GM19324 (cell line): ENCODE measurements around the gene ACAD9.
"Not testable (repeated sequence)": the region's sequence is repeated elsewhere in the genome, so short reads cannot be mapped to it uniquely, and the experiment has no call there.

Experiments used
- ATAC-seq: cut with Tn5 transposase; IDR thresholded peaks from one replicate; pipeline ENCODE4 v1.9.1; 2021; ENCODE audit warnings: mild to moderate bottlenecking, moderate library complexity; ENCODE audit not compliant: unreplicated experiment, low FRiP score

The ACAD9 gene

DNA sequence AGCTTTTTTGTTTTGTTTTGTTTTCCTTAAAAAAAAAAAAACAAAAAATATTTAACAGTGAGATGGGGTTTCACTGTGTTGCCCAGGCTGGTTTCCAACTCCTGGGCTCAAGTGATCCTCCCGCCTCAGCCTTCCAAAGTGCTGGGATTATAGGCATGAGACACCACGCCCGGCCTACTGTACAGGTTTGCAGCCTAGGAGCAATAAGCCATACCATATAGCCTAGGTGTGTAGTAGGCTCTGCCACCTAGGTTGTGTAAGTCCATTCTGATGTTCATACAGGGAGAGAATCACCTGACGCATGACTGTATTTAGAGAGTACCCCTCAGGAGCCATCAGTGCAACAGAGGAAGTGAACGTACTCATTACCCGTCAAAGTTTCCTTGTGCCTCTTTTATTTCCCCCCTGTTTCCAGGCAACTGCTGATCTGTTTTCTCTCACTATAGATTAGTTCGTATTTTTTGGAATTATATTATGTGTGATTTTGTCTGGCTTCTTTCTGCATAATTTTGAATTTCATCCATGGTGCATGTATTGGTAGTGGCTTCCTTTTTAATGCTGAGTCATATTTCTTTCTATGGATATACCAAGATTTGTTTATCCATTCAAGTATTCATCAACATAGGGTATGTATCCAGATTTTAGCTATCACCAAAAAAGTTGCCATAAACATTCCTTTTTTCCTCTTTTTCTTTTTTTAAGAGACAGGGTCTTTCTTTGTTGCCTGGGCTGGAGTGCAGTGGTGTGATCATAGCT is 9.9 kb downstream of the ACAD9 start:
- no peak for ATAC-seq

- ATAC-seq, result no peak
These were observed 16.6 kb downstream of the ACAD9 start for GRCh38 chr3:128895843-128896697.

DNA sequence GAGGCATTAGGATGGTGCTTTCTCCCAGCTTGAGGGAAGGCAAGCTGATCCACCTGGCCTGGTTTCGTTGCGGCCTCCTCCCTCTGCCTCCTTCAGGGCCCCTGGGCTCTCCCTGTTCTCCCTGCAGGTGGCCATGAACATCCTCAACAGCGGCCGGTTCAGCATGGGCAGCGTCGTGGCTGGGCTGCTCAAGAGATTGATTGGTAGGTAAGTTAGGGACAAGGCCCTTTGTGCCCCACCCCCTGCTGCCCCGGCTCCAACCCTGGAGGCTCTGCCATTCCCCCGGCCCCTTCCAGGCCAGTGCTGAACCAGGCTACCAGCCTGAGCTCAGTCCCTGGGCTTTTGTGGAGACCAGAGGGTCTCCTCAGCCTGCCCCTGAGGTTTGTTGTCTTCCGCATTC is 23.0 kb downstream of the ACAD9 start:
- no peak for ATAC-seq

DNA sequence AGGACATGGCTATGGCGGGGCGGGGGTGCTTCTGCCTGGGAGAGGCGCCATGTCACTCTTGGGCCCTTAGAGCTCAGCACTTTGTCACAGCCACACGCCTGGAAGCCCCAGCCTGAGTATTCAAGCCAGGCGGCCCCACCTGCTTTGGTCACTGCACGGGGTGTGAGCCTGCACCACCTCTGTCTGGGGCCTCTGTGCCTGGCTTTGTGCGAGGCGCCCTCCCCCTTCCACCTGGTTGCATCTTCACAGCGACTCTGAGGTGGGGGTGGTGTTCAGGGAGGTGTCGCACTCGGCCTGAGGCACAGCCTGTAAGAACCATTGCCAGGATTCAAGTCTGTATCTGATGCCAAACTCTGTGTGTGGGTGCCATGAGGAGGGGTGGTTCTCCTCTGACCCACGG is 24.1 kb downstream of the ACAD9 start:
- ATAC-seq, result no peak

GRCh38 chr3:128906031-128906803 is 26.8 kb downstream of the ACAD9 start:
- no peak for ATAC-seq

DNA sequence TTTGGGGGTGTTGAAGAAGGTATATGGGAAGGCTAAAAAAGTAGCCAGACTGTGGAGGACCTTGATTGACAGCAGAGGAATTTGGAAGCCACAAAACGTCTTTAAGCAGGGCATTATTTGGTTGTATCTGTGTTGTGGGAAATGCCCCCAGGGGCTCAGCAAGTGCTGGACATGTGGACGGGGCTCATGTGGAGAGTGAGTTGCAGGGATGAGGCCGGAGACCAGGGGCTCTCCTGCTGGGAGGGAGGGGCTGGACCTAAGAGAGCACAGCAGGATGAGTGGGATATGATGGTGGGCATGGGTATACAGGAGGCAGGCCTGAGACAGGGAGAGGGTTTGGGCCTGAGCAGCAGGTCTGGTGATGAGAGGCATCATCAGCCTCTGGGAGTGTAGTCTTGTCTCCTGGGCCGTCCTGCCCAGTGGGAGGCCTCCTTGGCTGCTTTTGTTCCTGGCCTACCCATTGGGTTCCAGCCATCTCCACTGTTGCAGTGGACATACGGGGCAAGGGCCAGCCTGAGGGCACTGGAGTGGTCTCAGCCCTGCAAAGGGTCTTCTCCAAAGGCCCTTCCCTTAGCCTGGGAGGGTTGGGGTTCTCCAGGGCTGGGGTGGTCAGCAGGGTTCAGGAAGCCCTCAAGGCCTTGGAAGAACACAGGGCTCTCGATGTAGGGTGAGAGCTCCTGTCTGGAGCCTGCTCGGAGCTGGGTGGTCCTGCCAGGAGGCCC is 27.5 kb downstream of the ACAD9 start:
- ATAC-seq, result no peak

DNA sequence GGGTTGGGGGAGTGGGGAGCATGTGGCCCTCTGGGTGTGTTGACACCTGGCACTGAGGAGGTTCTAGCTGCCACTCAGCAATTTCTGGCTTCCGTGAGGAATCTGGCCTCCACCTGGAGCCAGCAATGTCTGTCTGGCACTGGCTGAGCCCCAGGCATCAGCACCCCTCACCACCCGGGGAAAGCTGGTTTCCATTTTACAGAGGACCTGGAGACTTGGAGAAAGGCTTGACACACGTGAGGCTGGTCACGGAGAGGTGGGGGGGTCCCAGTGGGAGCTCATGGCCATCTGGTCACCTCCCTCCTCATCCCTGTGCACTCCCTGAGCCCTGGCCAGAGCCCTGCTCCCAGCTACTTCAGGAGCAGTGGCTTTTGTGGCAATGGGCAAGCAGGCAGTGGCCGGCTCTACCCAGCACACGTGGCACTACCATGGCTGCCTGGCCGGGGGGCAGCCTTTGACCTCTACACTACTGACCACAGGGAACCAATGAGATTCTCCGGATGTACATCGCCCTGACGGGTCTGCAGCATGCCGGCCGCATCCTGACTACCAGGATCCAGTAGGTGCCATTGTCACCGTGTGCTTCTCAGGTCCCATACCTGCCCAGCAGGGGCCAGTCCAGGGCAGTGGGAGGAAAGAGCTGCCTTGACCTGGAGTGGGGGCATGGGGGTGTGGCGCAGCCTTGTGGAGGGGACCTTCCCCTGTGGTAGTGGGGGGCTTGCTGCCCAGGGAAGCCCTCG is 28.5 kb downstream of the ACAD9 start:
- no peak for ATAC-seq

DNA sequence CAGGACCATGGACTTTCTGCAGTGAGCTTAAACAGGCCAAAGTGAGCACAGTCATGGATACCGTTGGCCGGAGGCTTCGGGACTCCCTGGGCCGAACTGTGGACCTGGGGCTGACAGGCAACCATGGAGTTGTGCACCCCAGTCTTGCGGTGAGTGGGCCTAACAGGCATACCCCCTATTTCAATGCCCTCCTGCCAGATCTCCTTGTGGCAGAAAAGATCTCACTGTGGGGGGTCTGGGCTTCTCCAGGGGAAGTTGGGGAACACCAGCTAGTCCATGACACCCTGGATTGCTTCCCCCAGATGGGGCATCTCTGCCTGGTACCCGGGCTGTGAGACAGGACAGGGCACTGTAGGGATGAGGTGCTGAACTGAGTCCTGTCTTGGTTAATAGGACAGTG is 29.5 kb downstream of the ACAD9 start:
- ATAC-seq, result no peak

GRCh38 chr3:128910006-128910405 is 30.6 kb downstream of the ACAD9 start:
- no peak for ATAC-seq

GRCh38 chr3:128911911-128912310 is 32.5 kb downstream of the ACAD9 start:
- ATAC-seq, result no peak

DNA sequence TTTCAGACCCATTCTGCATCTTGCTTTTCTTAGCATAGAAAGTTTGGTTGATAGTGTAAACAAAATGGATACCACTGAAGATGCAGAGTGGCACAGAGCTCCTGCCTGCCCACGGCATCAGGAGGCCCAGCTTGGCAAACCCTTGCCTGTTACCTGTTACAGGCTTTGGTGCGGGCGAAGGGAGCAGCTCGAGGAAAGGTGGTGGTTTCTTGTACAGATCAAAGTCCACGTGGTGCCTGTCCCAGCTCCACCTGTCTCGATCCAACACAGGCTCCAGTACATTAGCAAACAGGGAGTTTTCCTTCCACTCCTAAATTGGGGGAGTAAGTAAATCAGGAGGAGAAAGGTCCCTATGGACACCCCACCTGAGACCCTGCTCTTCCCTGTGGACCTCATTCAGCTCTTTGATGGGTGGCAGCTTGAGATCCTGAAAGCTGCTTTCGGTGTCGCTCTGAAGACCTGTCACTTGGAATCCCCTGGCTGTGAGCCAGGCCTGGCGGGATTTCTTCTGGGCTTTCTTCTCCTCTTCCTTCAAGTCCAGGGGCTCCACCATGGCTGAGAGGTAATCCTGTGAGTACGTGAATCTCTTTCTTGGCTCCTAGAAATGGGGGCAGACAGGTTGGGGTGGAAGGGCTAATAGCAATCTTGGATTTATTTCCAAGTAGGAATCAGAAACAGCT is 35.7 kb downstream of the ACAD9 start:
- ATAC-seq, result no peak

- ATAC-seq, result no peak
These were observed 37.9 kb downstream of the ACAD9 start for GRCh38 chr3:128917291-128917690.

- no peak for ATAC-seq
These were observed 40.6 kb downstream of the ACAD9 start for GRCh38 chr3:128919988-128920387.

GRCh38 chr3:128922804-128923459 is 43.5 kb downstream of the ACAD9 start:
- ATAC-seq, result no peak

GRCh38 chr3:128923576-128923975 is 44.2 kb downstream of the ACAD9 start:
- ATAC-seq, result no peak

GRCh38 chr3:128923986-128924385 is 44.6 kb downstream of the ACAD9 start:
- not testable (repeated sequence) for ATAC-seq

DNA sequence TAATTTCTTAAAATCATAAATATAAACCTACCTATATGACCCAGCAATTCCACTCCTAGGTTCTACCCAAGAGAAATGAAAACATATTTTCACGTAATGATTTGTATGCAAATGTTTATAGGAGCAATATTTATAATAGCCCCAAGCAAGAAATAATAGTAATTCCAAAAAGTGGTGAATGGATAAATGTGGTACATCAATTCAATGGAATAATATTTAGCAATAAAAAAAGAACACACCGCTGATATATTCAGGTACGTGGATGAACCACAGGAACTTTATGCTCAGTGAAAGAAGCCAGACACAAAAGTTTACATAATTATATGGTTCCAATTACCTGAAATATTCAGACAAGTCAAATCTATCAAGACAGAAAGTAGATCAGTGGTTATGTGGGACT is 49.9 kb downstream of the ACAD9 start:
- no peak for ATAC-seq

- ATAC-seq, result no peak
These were observed 51.6 kb downstream of the ACAD9 start for GRCh38 chr3:128931046-128931445.
